Stomach (tissue), 4 donors: ENCODE data around the gene FKBP14.

Source experiments
- CTCF ChIP-seq, 7 experiments: fragments of 450-650 bp in 4 of 7; fragments of 200-600 bp in 3 of 7; sonication (generic) in 3 of 7; IDR thresholded peaks; one replicate each; pipeline ENCODE4 v1.5.1; 2016 to 2019; ENCODE audit warnings: antibody characterized with exemption in 7 of 7, control low read depth in 2 of 7, mild to moderate bottlenecking in 1 of 7
- EP300 ChIP-seq: sonication (generic); formaldehyde crosslinking; IDR thresholded peaks from one replicate; pipeline ENCODE4 v1.6.1; 2017; ENCODE audit warnings: antibody characterized with exemption
- POLR2AphosphoS5 ChIP-seq, 3 donors: sonication (generic); formaldehyde crosslinking; IDR thresholded peaks; one replicate each; pipeline ENCODE4 v1.6.1; 2016; ENCODE audit warnings: antibody characterized with exemption in 3 of 3

DNA sequence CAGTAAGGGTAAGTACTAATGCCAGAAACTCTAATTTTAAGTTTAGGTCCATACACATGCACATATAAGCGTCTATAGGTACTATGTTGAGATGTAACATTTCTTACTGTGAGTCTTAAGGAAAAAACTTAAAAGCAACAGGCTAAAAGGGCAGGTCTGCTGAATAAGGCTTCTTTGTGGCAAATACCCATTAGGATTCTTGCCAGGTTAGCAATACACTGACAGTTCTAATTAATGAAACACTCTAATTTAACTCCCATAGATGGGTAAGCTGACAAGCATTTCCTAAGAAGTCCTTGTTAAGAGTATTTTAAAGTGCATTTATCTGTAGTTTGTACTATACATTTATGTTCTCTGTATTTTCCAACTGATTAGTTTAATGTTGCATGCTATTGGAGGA lies 50.9 kb downstream of the FKBP14 start:
- TF ChIP-seq CTCF (IDR thresholded peaks at IDR 0.05) (no peak), EP300 (no peak), POLR2AphosphoS5 (IDR thresholded peaks at IDR 0.05) (no peak)
